Measurements from ENCODE around the gene CYBRD1. TPM values are rescaled to one million over a fixed set of nuclear protein-coding genes. Genes with fewer than 3 reads are reported as not detected.

The CYBRD1 gene
- total and polyA plus RNA-seq, 3 donors from 2014 or later: 53.1 to 60.1 (median 53.5) TPM

DNA sequence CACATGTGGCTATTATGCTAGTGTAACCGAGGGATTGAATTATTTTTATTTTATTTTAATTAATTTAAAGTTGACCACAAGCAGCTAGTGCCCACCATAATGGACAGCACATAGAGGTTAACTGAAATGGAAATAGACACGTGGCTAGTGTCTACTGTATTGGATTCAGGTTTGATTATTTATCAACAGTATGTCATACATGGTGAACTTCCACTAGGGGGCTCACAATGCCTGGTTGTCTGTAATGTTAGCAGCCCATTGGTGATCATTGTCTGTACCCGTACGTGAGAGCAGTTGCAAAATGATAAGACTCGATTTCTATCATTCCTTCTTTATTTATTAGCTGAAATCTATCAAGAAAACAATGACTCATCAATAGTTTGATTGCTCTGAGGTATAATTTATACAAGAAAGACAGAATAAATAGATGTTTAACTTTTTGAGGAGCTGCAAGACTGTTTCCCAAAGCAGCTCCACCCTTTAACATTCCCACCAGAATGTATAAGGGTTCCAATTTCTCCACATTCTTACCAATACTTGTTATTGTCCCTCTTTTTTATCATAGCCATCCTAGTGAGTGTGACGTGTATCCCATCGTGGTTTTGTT is 76.5 kb downstream of the CYBRD1 start:
- H3K27ac ChIP-seq: no peak overlapping the region
- 17 to 23% methylated on average over 7 of the region's 7 CpGs for WGBS, 2 donors
- H3K36me3 ChIP-seq (ENCODE audit: low read depth, missing control alignments): no peaks in the 10 kb centered on the region
- intact Hi-C loops (cut with DNase I; ENCODE audit: low total_unique reads): no loop called here
- DNase-seq: peak; percentile 61
- H3K4me1 ChIP-seq: no peaks in the 10 kb centered on the region
- H3K27me3 ChIP-seq: no peaks in the 10 kb centered on the region
- TF ChIP-seq, protein P1, sequence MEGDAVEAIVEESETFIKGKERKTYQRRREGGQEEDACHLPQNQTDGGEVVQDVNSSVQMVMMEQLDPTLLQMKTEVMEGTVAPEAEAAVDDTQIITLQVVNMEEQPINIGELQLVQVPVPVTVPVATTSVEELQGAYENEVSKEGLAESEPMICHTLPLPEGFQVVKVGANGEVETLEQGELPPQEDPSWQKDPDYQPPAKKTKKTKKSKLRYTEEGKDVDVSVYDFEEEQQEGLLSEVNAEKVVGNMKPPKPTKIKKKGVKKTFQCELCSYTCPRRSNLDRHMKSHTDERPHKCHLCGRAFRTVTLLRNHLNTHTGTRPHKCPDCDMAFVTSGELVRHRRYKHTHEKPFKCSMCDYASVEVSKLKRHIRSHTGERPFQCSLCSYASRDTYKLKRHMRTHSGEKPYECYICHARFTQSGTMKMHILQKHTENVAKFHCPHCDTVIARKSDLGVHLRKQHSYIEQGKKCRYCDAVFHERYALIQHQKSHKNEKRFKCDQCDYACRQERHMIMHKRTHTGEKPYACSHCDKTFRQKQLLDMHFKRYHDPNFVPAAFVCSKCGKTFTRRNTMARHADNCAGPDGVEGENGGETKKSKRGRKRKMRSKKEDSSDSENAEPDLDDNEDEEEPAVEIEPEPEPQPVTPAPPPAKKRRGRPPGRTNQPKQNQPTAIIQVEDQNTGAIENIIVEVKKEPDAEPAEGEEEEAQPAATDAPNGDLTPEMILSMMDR (IDR thresholded peaks at IDR 0.05): peak; percentile 61 to 79 (median 73)
- no peak for TF ChIP-seq POLR2A (IDR thresholded peaks at IDR 0.05)
- H3K4me3 ChIP-seq: no peak overlapping the region
- H3K9me3 ChIP-seq: no peaks in the 10 kb centered on the region

DNA sequence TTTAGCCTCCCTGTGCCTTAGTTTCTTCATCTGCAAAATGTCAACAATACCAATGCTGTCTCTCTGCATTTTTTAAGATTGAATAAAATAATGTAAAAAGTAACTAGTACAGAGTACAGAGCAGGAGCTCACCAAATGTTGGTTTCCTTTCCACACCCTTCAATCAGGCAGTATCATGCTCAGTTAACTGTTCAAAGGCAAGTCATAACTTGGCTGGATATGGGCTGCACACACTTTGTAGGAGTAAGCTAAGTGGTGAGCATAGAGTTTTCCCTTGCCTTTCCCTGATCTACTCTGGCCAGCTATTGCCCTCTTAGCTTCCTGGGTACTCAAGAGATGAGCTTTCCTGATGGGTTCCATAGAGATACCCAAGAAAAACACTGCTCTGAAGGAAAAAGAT is 77.9 kb downstream of the CYBRD1 start:
- Histone ChIP-seq H3K36me3 (ENCODE audit: low read depth, missing control alignments) (no peaks in the 10 kb centered on the region), H3K27ac (no peak overlapping the region), H3K27me3 (no peaks in the 10 kb centered on the region), H3K4me1 (no peaks in the 10 kb centered on the region), H3K4me3 (no peak overlapping the region), H3K9me3 (no peaks in the 10 kb centered on the region)
- TF ChIP-seq, protein P1 (IDR thresholded peaks at IDR 0.05): no peak
- no peak for DNase-seq
- intact Hi-C loops (cut with DNase I; ENCODE audit: low total_unique reads): no loop called here

DNA sequence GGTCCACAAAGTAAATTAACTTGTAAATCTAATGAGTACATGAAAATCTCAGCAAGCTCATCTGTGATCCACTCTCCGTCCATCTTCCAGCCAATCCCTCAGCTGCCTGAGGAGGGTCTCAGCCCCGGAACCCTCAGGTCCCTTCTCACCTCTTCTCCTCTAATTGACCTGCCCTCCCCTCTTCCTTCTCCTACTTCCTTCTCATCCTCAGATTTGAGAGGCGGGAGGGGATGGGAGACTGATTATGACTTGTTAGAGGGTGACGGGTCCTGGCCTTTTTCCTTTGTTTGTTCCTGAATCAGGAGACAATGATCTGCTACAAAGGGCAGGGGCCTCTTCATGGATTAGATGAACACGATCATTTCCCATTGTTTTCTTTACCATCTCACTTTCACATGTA is 80.1 kb downstream of the CYBRD1 start:
- no peak overlapping the region for H3K27ac ChIP-seq
- no peaks in the 10 kb centered on the region for H3K4me1 ChIP-seq
- 86 to 87% methylated on average over 5 of the region's 5 CpGs for WGBS, 2 donors
- no peak overlapping the region for H3K4me3 ChIP-seq
- H3K27me3 ChIP-seq: no peaks in the 10 kb centered on the region
- DNase-seq: no peak
- intact Hi-C loops (cut with DNase I; ENCODE audit: low total_unique reads): no loop called here
- H3K9me3 ChIP-seq: no peaks in the 10 kb centered on the region
- TF ChIP-seq, protein P1 (IDR thresholded peaks at IDR 0.05): no peak
- no peak for TF ChIP-seq POLR2A (IDR thresholded peaks at IDR 0.05)
- no peaks in the 10 kb centered on the region for H3K36me3 ChIP-seq (ENCODE audit: low read depth, missing control alignments)

Small RNAs within 50 kb of the gene (small RNA-seq; reads per million reads assigned to genes)
- gene AC007969.2 (0 reads per million in 2 donors), gene RPL21P38 (0 reads per million in 2 donors)

Other genes starting within 250 kb of the CYBRD1 start
- 10 to 100 TPM; 24.3 to 34.3 TPM for gene METTL8, start 88.5 kb upstream of the CYBRD1 start, total RNA-seq
- gene METTL8, start 88.5 kb upstream of the CYBRD1 start, polyA plus RNA-seq (ENCODE audit: insufficient read depth, low read depth, low replicate concordance): 21.7 TPM
- gene DCAF17, start 88.2 kb upstream of the CYBRD1 start, total RNA-seq: 10 to 100 TPM; 24.4 to 29.2 TPM
- 15.7 TPM for gene DCAF17, start 88.2 kb upstream of the CYBRD1 start, polyA plus RNA-seq (ENCODE audit: insufficient read depth, low read depth, low replicate concordance)
- gene DYNC1I2, start 165.0 kb downstream of the CYBRD1 start, total RNA-seq: 100 to 1,000 TPM; 104 to 106 TPM
- 114 TPM for gene DYNC1I2, start 165.0 kb downstream of the CYBRD1 start, polyA plus RNA-seq (ENCODE audit: insufficient read depth, low read depth, low replicate concordance)

Data from testis (tissue), 3 donors.